ENCODE measurements around the gene NRSN2.
A peak's percentile ranks its signal among the peaks of the same experiment; 100 is the strongest.
"Not testable (repeated sequence)": the region's sequence is repeated elsewhere in the genome, so short reads cannot be mapped to it uniquely, and the experiment has no call there.

Gene NRSN2

DNA sequence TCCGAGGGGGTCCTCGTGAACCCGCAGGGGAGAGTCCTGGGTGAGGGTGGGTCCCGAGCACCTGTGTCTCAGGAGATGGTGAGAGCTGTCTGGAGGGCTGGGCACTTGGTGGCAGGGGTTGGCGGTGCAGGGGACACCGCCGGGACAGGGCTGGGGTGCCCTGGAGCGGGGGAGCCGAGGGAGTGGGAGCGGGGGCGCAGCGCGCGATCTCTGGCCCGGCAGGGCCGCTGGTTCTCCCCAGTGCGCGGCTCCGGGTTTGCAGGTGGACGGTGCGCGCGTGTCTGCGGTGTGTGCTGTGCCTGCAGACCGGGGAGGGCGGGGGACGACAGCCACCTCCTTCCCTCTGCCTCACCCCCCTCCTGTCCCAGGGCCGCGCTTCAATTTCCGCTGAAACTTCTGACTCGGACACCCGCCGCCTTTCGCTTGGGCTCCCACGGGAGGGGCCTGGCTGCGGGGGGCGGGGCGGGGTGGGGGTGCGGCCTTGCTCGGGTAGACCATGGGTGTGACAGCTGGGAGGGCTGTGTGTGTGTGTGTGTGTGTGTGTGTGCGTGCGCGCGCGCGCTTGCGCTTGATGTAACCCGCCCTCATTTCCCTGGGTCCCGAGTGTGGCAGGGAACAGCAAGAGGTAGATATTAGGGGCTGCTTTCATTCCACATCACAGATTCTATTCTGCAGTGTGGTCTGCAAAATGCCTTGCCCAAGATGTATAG, 34.8 kb downstream of the NRSN2 start:
- ATAC-seq (replicated peaks): peak; percentile 79
- H3K4me1 Mint-ChIP-seq (ENCODE audit: low read depth in 2 of 2): peaks cover 4 to 9% of the 10 kb centered on the region in 2 donors
- H3K36me3 Mint-ChIP-seq (ENCODE audit: insufficient read depth): peaks cover 14% of the 10 kb centered on the region
- H3K4me3 Mint-ChIP-seq: peak overlapping the region; percentile 86 to 90
- no peaks in the 10 kb centered on the region for H3K27me3 Mint-ChIP-seq
- no peaks in the 10 kb centered on the region for H3K9me3 Mint-ChIP-seq
- peak; percentile 58 to 70 (median 68) for DNase-seq
- peak overlapping the region; percentile 66 to 71 for H3K27ac Mint-ChIP-seq

GRCh38 chr20:382291-383115, 35.6 kb downstream of the NRSN2 start:
- peak overlapping the region; percentile 66 to 71 for H3K27ac Mint-ChIP-seq
- H3K36me3 Mint-ChIP-seq (ENCODE audit: insufficient read depth): peaks cover 14% of the 10 kb centered on the region
- no peaks in the 10 kb centered on the region for H3K27me3 Mint-ChIP-seq
- DNase-seq (no peak), ATAC-seq (replicated peaks) (peak; percentile 3)
- no peaks in the 10 kb centered on the region for H3K9me3 Mint-ChIP-seq
- H3K4me3 Mint-ChIP-seq: peak overlapping the region; percentile 86 to 90
- H3K4me1 Mint-ChIP-seq (ENCODE audit: low read depth in 2 of 2): peaks cover 4 to 9% of the 10 kb centered on the region in 2 donors

DNA sequence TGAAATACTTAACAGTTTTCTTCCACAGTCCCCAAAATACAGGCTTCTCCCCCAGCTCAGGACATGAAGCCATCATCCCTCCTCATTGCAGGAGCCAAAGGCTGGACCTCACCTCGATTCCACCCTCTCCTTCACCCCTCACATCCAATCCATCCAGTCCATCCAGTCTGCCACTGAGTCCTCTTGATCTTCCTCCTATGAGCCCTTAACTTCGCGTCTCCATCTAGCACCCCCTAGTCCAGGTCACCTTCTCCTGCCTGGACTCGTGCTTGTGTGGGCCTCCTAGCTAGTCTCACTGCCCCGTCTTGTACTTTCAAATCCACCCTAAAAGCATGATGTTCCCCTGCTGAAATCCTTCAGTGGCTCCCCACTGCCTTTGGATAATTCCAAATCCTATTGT, 37.0 kb downstream of the NRSN2 start:
- H3K9me3 Mint-ChIP-seq: no peaks in the 10 kb centered on the region
- H3K4me3 Mint-ChIP-seq: no peak overlapping the region
- H3K27ac Mint-ChIP-seq: peak overlapping the region in 1 of 2 donors; percentile 1
- peaks cover 8 to 12% of the 10 kb centered on the region in 2 donors for H3K4me1 Mint-ChIP-seq (ENCODE audit: low read depth in 2 of 2)
- H3K27me3 Mint-ChIP-seq: no peaks in the 10 kb centered on the region
- ATAC-seq (replicated peaks) (no peak), DNase-seq (no peak)
- peaks cover 14% of the 10 kb centered on the region for H3K36me3 Mint-ChIP-seq (ENCODE audit: insufficient read depth)

DNA sequence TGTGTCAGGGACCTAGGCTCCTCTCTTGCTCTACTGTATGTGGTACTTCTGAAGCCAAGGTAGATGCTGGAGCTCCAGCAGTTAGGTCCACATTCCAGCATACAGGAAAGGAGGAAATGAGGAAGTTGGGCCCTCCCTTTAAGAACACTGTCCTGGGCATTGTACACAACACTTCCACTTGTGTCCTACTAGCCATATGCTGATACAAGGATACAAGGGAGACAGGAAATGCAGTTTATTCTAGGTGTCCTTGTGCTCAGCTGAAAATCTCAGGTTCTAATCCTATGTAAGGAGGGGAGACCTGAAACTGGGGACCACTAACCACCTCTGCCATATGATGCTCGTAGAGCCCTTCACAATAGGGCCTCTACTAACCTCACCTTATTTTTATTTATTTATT, 37.8 kb downstream of the NRSN2 start:
- H3K9me3 Mint-ChIP-seq: no peaks in the 10 kb centered on the region
- no peak overlapping the region for H3K4me3 Mint-ChIP-seq
- DNase-seq (no peak), ATAC-seq (replicated peaks) (no peak)
- peaks cover 14% of the 10 kb centered on the region for H3K36me3 Mint-ChIP-seq (ENCODE audit: insufficient read depth)
- no peaks in the 10 kb centered on the region for H3K27me3 Mint-ChIP-seq
- H3K27ac Mint-ChIP-seq: peak overlapping the region in 1 of 2 donors; percentile 1
- H3K4me1 Mint-ChIP-seq (ENCODE audit: low read depth in 2 of 2): peaks cover 8 to 15% of the 10 kb centered on the region in 2 donors

DNA sequence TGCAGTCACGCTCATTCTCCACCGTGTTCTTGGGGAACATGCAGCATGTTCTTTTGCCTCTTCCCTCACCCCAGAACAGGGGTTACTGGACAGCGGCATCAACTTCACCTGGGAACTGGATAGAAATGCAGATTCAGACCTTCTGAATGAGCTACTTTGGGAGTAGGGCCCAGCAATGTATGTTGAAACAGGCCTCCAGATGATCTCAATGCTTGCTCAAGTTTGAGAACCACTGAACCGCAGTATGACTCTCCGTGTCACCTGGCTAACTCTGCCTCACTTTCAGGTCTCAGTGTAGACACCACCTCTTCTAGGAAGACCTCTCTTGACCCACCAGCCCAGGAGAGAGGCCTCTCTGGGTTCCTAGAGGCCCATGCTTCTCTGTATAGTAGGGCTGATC, 38.5 kb downstream of the NRSN2 start:
- H3K9me3 Mint-ChIP-seq: no peaks in the 10 kb centered on the region
- peaks cover 14% of the 10 kb centered on the region for H3K36me3 Mint-ChIP-seq (ENCODE audit: insufficient read depth)
- DNase-seq (no peak), ATAC-seq (replicated peaks) (no peak)
- H3K27me3 Mint-ChIP-seq: no peaks in the 10 kb centered on the region
- peaks cover 8 to 15% of the 10 kb centered on the region in 2 donors for H3K4me1 Mint-ChIP-seq (ENCODE audit: low read depth in 2 of 2)
- H3K27ac Mint-ChIP-seq: peak overlapping the region in 1 of 2 donors; percentile 25
- no peak overlapping the region for H3K4me3 Mint-ChIP-seq

- H3K27ac Mint-ChIP-seq; H3K4me3 Mint-ChIP-seq; H3K27me3 Mint-ChIP-seq; ATAC-seq (replicated peaks); H3K9me3 Mint-ChIP-seq; DNase-seq: not testable (repeated sequence)
- Mint-ChIP-seq H3K4me1 (ENCODE audit: low read depth in 2 of 2) (peaks cover 8 to 15% of the 10 kb centered on the region in 2 donors), H3K36me3 (ENCODE audit: insufficient read depth) (peaks cover 12% of the 10 kb centered on the region)
Measured at GRCh38 chr20:386634-387033, 39.7 kb downstream of the NRSN2 start.

- Mint-ChIP-seq H3K27ac (peak overlapping the region in 1 of 2 donors; percentile 74), H3K4me3 (no peak overlapping the region), H3K36me3 (ENCODE audit: insufficient read depth) (peaks cover 10% of the 10 kb centered on the region), H3K27me3 (no peaks in the 10 kb centered on the region), H3K9me3 (no peaks in the 10 kb centered on the region), H3K4me1 (ENCODE audit: low read depth in 2 of 2) (peaks cover 8 to 13% of the 10 kb centered on the region in 2 donors)
- DNase-seq (no peak), ATAC-seq (replicated peaks) (no peak)
Measured at GRCh38 chr20:387520-387919, 40.6 kb downstream of the NRSN2 start.

GRCh38 chr20:388034-388994, 41.4 kb downstream of the NRSN2 start:
- ATAC-seq (replicated peaks) (no peak), DNase-seq (no peak)
- Mint-ChIP-seq H3K27me3 (no peaks in the 10 kb centered on the region), H3K4me1 (ENCODE audit: low read depth in 2 of 2) (peaks cover 4 to 6% of the 10 kb centered on the region in 2 donors), H3K9me3 (no peaks in the 10 kb centered on the region), H3K27ac (peak overlapping the region in 1 of 2 donors; percentile 74), H3K36me3 (ENCODE audit: insufficient read depth) (peaks cover 16% of the 10 kb centered on the region), H3K4me3 (no peak overlapping the region)

- no peak overlapping the region for H3K27ac Mint-ChIP-seq
- ATAC-seq (replicated peaks) (no peak), DNase-seq (no peak)
- peaks cover 4 to 6% of the 10 kb centered on the region in 2 donors for H3K4me1 Mint-ChIP-seq (ENCODE audit: low read depth in 2 of 2)
- no peaks in the 10 kb centered on the region for H3K27me3 Mint-ChIP-seq
- H3K9me3 Mint-ChIP-seq: no peaks in the 10 kb centered on the region
- no peak overlapping the region for H3K4me3 Mint-ChIP-seq
- peaks cover 23% of the 10 kb centered on the region for H3K36me3 Mint-ChIP-seq (ENCODE audit: insufficient read depth)
Measured at GRCh38 chr20:389220-389619, 42.3 kb downstream of the NRSN2 start.

- Mint-ChIP-seq H3K27me3 (no peaks in the 10 kb centered on the region), H3K27ac (no peak overlapping the region), H3K36me3 (ENCODE audit: insufficient read depth) (peaks cover 35% of the 10 kb centered on the region), H3K4me3 (no peak overlapping the region), H3K4me1 (ENCODE audit: low read depth in 2 of 2) (peaks cover 4 to 6% of the 10 kb centered on the region in 2 donors), H3K9me3 (no peaks in the 10 kb centered on the region)
- no peak for DNase-seq
- ATAC-seq (replicated peaks): no peak
Measured at GRCh38 chr20:391041-391711, 44.3 kb downstream of the NRSN2 start.

GRCh38 chr20:393296-393695, 46.4 kb downstream of the NRSN2 start:
- H3K27me3 Mint-ChIP-seq; ATAC-seq (replicated peaks): not testable (repeated sequence)

DNA sequence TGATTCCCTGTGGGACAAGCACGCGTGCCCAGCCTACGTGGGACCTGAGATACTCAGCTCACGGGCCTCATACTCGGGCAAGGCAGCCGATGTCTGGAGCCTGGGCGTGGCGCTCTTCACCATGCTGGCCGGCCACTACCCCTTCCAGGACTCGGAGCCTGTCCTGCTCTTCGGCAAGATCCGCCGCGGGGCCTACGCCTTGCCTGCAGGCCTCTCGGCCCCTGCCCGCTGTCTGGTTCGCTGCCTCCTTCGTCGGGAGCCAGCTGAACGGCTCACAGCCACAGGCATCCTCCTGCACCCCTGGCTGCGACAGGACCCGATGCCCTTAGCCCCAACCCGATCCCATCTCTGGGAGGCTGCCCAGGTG, 49.3 kb downstream of the NRSN2 start:
- Mint-ChIP-seq H3K36me3 (ENCODE audit: insufficient read depth) (peaks cover 42% of the 10 kb centered on the region), H3K4me1 (ENCODE audit: low read depth in 2 of 2) (peaks cover 0 to 1% of the 10 kb centered on the region in 2 donors), H3K27me3 (no peaks in the 10 kb centered on the region), H3K4me3 (no peak overlapping the region), H3K9me3 (no peaks in the 10 kb centered on the region), H3K27ac (no peak overlapping the region)
- DNase-seq (no peak), ATAC-seq (replicated peaks) (no peak)

More at GRCh38 chr20:393296-393695, 46.4 kb downstream of the NRSN2 start:
- H3K36me3 Mint-ChIP-seq (ENCODE audit: insufficient read depth): peaks cover 44% of the 10 kb centered on the region
- not testable (repeated sequence) for DNase-seq; H3K4me1 Mint-ChIP-seq (ENCODE audit: low read depth in 2 of 2); H3K27ac Mint-ChIP-seq; H3K9me3 Mint-ChIP-seq; H3K4me3 Mint-ChIP-seq

Measured in effector memory CD8-positive, alpha-beta T cell (primary cell).